Choroid plexus epithelial cell (primary cell): Measurements from ENCODE around the gene SCFD2.

Experiments
- DNase-seq: peaks from one replicate; pipeline ENCODE4 v3.0.0-alpha.2; 2010; ENCODE audit warnings: low read depth
- H3K4me3 ChIP-seq: 2 replicates; pipeline ENCODE4 v1.5.1; 2011; ENCODE audit warnings: low read depth, mild to moderate bottlenecking, control low read depth, low read length, moderate library complexity
- CTCF ChIP-seq: conservative IDR thresholded peaks from 2 replicates; pipeline ENCODE4 v1.5.1; 2011; ENCODE audit warnings: low read depth, mild to moderate bottlenecking, control low read depth, inconsistent platforms, low read length, moderate library complexity

Gene SCFD2

GRCh38 chr4:53100501-53101190, 265.2 kb downstream of the SCFD2 start:
- DNase-seq: peak; percentile 72

GRCh38 chr4:53098681-53099121, 267.2 kb downstream of the SCFD2 start:
- DNase-seq: peak; percentile 63
- H3K4me3 ChIP-seq: no peak overlapping the region
- no peak for TF ChIP-seq CTCF

More at GRCh38 chr4:53100501-53101190, 265.2 kb downstream of the SCFD2 start:
- TF ChIP-seq CTCF: no peak
- peak overlapping the region; percentile 9 for H3K4me3 ChIP-seq

DNA sequence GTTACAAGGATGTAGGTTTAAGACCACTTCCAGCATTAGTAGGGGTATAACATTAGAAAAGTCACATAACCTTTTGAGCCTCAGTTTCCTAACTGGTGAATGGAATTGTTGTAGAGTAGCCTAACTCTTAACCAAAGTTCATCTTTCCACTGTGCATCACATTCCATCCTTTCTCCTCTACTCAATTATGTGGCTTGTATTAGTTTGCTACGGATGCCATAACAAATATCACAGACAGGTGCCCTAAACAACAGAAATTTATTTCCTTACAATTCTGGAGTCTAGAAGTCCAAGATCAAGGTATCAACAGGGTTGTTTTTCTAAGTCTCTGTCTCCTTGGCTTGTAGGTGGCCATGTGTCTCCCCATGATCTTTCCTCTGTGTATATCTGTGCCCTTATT, 271.8 kb downstream of the SCFD2 start:
- H3K4me3 ChIP-seq: no peak overlapping the region
- no peak for DNase-seq
- no peak for TF ChIP-seq CTCF

DNA sequence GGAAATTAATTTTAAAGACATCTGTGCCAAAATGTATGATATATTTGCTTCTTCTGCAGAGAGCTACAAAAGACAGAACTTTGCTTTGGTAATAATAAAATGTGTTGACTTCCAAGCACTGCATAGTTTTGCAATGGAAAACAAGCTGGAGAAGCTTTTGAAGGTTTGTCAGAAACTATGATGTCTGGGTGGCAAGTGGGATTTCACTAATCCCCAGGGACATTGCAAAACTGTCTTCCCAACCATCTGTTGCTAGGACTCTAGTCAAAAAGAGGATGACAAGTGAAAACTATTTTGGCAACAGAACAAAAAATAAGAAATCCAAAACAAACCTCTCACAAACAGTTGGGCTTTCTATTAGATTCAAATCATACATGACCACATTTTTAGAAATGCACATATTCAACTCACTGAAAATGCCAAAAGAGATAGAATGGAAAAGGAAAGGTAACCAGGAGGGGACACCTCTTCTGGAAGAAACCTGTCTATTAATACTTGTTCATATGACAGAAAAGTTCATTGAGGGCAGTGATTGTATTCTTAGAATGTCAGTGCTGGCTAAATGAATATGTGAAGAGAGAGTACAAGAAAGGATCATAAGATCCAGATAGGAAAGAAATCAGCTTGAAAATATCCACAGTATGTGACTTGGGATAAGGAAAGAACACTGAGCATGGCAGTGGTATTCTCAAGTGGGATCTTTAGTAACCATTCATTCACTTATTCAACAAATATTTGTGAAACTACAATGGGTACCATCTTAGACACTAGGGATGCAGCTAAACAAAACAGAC, 275.7 kb downstream of the SCFD2 start:
- no peak overlapping the region for H3K4me3 ChIP-seq
- peak; percentile 49 for DNase-seq
- TF ChIP-seq CTCF: no peak

- H3K4me3 ChIP-seq: no peak overlapping the region
- DNase-seq: no peak
- no peak for TF ChIP-seq CTCF
Observed at GRCh38 chr4:53088152-53088551, 277.7 kb downstream of the SCFD2 start.

DNA sequence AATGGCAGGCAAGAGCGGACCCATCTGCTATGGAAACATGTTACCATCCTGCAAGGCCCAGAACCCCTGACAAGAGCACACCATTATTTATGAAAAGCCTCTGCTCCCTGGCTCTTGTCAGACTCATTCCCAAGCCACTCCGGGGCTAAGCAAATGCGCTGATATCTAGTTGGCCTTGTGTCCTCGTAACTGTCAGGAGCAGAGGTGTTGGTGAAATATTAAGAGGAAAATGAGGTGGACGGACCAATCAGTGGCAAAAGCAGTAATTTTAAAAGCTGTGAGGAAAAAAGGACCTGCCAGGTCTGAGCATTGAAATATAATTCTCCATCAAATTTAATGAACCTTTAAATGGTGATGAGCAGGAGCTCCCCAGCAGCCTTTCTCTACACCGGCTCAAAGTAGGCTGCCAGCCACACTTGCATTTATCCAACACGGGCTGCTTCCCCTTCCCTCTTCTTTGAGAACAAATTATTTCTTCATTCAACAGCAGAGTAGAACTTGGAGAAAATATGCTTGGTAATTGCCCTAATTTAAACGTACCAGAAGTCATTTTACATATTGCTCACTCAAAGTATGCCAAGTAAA, 289.4 kb downstream of the SCFD2 start:
- no peak for DNase-seq
- no peak for TF ChIP-seq CTCF
- H3K4me3 ChIP-seq: no peak overlapping the region
